IPS-20b (cell line): ENCODE results near the gene PTPRF.
A peak's percentile ranks its signal among the peaks of the same experiment; 100 is the strongest.

Source experiments
- H3K27ac ChIP-seq: one replicate; pipeline ENCODE4 v1.5.1; 2013; ENCODE audit warnings: low read length
- H3K27me3 ChIP-seq: 2 replicates; pipeline ENCODE4 v1.6.1; 2013; ENCODE audit warnings: mild to moderate bottlenecking, low read length, inconsistent platforms; ENCODE audit not compliant: insufficient read depth
- H3K36me3 ChIP-seq: 2 replicates; pipeline ENCODE4 v1.6.1; 2013; ENCODE audit warnings: low read depth, mild to moderate bottlenecking, inconsistent platforms, low read length, moderate library complexity; ENCODE audit not compliant: insufficient read depth
- H3K4me1 ChIP-seq: 2 replicates; pipeline ENCODE4 v1.6.1; 2013; ENCODE audit warnings: mild to moderate bottlenecking, control low read depth, inconsistent platforms, low read length, moderate library complexity; ENCODE audit not compliant: insufficient read depth
- H3K4me3 ChIP-seq: 2 replicates; pipeline ENCODE4 v1.5.1; 2013; ENCODE audit warnings: mild to moderate bottlenecking, low read length, inconsistent platforms
- H3K9ac ChIP-seq: 2 replicates; pipeline ENCODE4 v1.6.1; 2013; ENCODE audit warnings: low read depth, mild to moderate bottlenecking, inconsistent platforms, low read length, moderate library complexity
- H3K9me3 ChIP-seq: 2 replicates; pipeline ENCODE4 v1.6.1; 2013; ENCODE audit warnings: mild to moderate bottlenecking, low read depth, low read length, inconsistent platforms; ENCODE audit not compliant: insufficient read depth

PTPRF gene

GRCh38 chr1:43531107-43531905, 623 bp downstream of the PTPRF start:
- peak overlapping the region; percentile 75; the same call in 1 of the 2 replicates for H3K9ac ChIP-seq
- peaks cover 44% of the 10 kb centered on the region for H3K4me1 ChIP-seq
- peak overlapping the region; percentile 92 for H3K4me3 ChIP-seq
- no peaks in the 10 kb centered on the region for H3K36me3 ChIP-seq
- H3K9me3 ChIP-seq: no peaks in the 10 kb centered on the region
- H3K27ac ChIP-seq: no peak overlapping the region
- peaks cover 27% of the 10 kb centered on the region for H3K27me3 ChIP-seq

- Histone ChIP-seq H3K9ac (peak overlapping the region; percentile 75), H3K9me3 (no peaks in the 10 kb centered on the region), H3K27me3 (peaks cover 27% of the 10 kb centered on the region), H3K27ac (no peak overlapping the region), H3K4me1 (peaks cover 44% of the 10 kb centered on the region), H3K4me3 (peak overlapping the region; percentile 92), H3K36me3 (no peaks in the 10 kb centered on the region)
These were observed 1.4 kb downstream of the PTPRF start for GRCh38 chr1:43531906-43532584.

GRCh38 chr1:43532716-43533115, 2.0 kb downstream of the PTPRF start:
- H3K4me3 ChIP-seq: peak overlapping the region; percentile 92
- H3K36me3 ChIP-seq: no peaks in the 10 kb centered on the region
- H3K27me3 ChIP-seq: peaks cover 27% of the 10 kb centered on the region
- no peak overlapping the region for H3K27ac ChIP-seq
- peaks cover 44% of the 10 kb centered on the region for H3K4me1 ChIP-seq
- H3K9me3 ChIP-seq: no peaks in the 10 kb centered on the region
- peak overlapping the region; percentile 75 for H3K9ac ChIP-seq

- H3K27me3 ChIP-seq: peaks cover 27% of the 10 kb centered on the region
- no peak overlapping the region for H3K27ac ChIP-seq
- H3K36me3 ChIP-seq: peaks cover 7% of the 10 kb centered on the region
- H3K4me1 ChIP-seq: peaks cover 44% of the 10 kb centered on the region
- H3K9me3 ChIP-seq: no peaks in the 10 kb centered on the region
- peak overlapping the region; percentile 92; the same call in 1 of the 2 replicates for H3K4me3 ChIP-seq
- no peak overlapping the region for H3K9ac ChIP-seq
These were observed 2.9 kb downstream of the PTPRF start for GRCh38 chr1:43533584-43533983.

- peaks cover 27% of the 10 kb centered on the region for H3K27me3 ChIP-seq
- H3K27ac ChIP-seq: no peak overlapping the region
- peaks cover 43% of the 10 kb centered on the region for H3K4me1 ChIP-seq
These were observed 3.6 kb downstream of the PTPRF start for GRCh38 chr1:43534256-43534655.

GRCh38 chr1:43536196-43536863, 5.6 kb downstream of the PTPRF start:
- Histone ChIP-seq H3K4me3 (no peak overlapping the region), H3K36me3 (peaks cover 27% of the 10 kb centered on the region), H3K27ac (no peak overlapping the region), H3K9ac (no peak overlapping the region; the same call in 1 of the 2 replicates), H3K9me3 (no peaks in the 10 kb centered on the region), H3K27me3 (peaks cover 15% of the 10 kb centered on the region; the same call in 1 of the 2 replicates), H3K4me1 (peaks cover 31% of the 10 kb centered on the region)

More at GRCh38 chr1:43534256-43534655, 3.6 kb downstream of the PTPRF start:
- no peaks in the 10 kb centered on the region for H3K9me3 ChIP-seq
- H3K9ac ChIP-seq: no peak overlapping the region
- peaks cover 14% of the 10 kb centered on the region for H3K36me3 ChIP-seq
- no peak overlapping the region; the same call in 1 of the 2 replicates for H3K4me3 ChIP-seq

GRCh38 chr1:43536864-43537358, 6.2 kb downstream of the PTPRF start:
- Histone ChIP-seq H3K4me3 (no peak overlapping the region), H3K36me3 (peaks cover 32% of the 10 kb centered on the region), H3K27me3 (peaks cover 15% of the 10 kb centered on the region; the same call in 1 of the 2 replicates), H3K9me3 (no peaks in the 10 kb centered on the region), H3K27ac (no peak overlapping the region), H3K4me1 (peaks cover 31% of the 10 kb centered on the region), H3K9ac (no peak overlapping the region)

- Histone ChIP-seq H3K4me3 (no peak overlapping the region), H3K27me3 (peaks cover 11% of the 10 kb centered on the region; the same call in 1 of the 2 replicates), H3K9ac (no peak overlapping the region), H3K4me1 (peaks cover 28% of the 10 kb centered on the region), H3K9me3 (no peaks in the 10 kb centered on the region), H3K27ac (no peak overlapping the region), H3K36me3 (peaks cover 37% of the 10 kb centered on the region)
These were observed 6.9 kb downstream of the PTPRF start for GRCh38 chr1:43537423-43538142.

- H3K9me3 ChIP-seq: no peaks in the 10 kb centered on the region
- peaks cover 43% of the 10 kb centered on the region for H3K36me3 ChIP-seq
- peaks cover 6% of the 10 kb centered on the region; the same call in 1 of the 2 replicates for H3K27me3 ChIP-seq
- H3K9ac ChIP-seq: no peak overlapping the region
- no peak overlapping the region for H3K4me3 ChIP-seq
- peaks cover 22% of the 10 kb centered on the region for H3K4me1 ChIP-seq
- no peak overlapping the region for H3K27ac ChIP-seq
These were observed 7.4 kb downstream of the PTPRF start for GRCh38 chr1:43538143-43538487.

GRCh38 chr1:43538969-43539368, 8.3 kb downstream of the PTPRF start:
- H3K9ac ChIP-seq: no peak overlapping the region
- H3K4me1 ChIP-seq: peaks cover 14% of the 10 kb centered on the region; the same call in 1 of the 2 replicates
- H3K36me3 ChIP-seq: peaks cover 44% of the 10 kb centered on the region
- H3K27ac ChIP-seq: no peak overlapping the region
- H3K27me3 ChIP-seq: no peaks in the 10 kb centered on the region
- no peak overlapping the region for H3K4me3 ChIP-seq
- no peaks in the 10 kb centered on the region for H3K9me3 ChIP-seq
